GM21447 (cell line): ENCODE measurements around the gene MFSD12.
"Not testable (repeated sequence)": the region's sequence is repeated elsewhere in the genome, so short reads cannot be mapped to it uniquely, and the experiment has no call there.

ENCODE experiments used
- ATAC-seq: cut with Tn5 transposase; IDR thresholded peaks from one replicate; pipeline ENCODE4 v1.9.1; 2021; ENCODE audit not compliant: unreplicated experiment

Gene MFSD12

GRCh38 chr19:3585301-3586126 is 28.1 kb upstream of the MFSD12 start, which contains the start of gene GIPC3:
GIPC3 (plus strand) TSS chr19:3585478; CDS start chr19:3585598, 120 bp downstream.
- ATAC-seq, result no peak

GRCh38 chr19:3584036-3584802 is 26.8 kb upstream of the MFSD12 start:
- ATAC-seq, result not testable (repeated sequence)

- ATAC-seq, result not testable (repeated sequence)
Measured at GRCh38 chr19:3581792-3582191, 24.4 kb upstream of the MFSD12 start.

- ATAC-seq, result no peak
Measured at GRCh38 chr19:3580156-3580934, 23.0 kb upstream of the MFSD12 start.

GRCh38 chr19:3578390-3578789 is 21.0 kb upstream of the MFSD12 start:
- no peak for ATAC-seq

- no peak for ATAC-seq
Measured at GRCh38 chr19:3577723-3578344, 20.4 kb upstream of the MFSD12 start.

GRCh38 chr19:3576696-3577443 is 19.5 kb upstream of the MFSD12 start:
- no peak for ATAC-seq

- ATAC-seq, result no peak
Measured at GRCh38 chr19:3575949-3576673, 18.7 kb upstream of the MFSD12 start.

- no peak for ATAC-seq
Measured at GRCh38 chr19:3575260-3575741, 17.9 kb upstream of the MFSD12 start.

- ATAC-seq, result peak; percentile 35
Measured at GRCh38 chr19:3573858-3574637, 16.7 kb upstream of the MFSD12 start.

GRCh38 chr19:3573162-3573857 is 15.9 kb upstream of the MFSD12 start:
- ATAC-seq, result peak; percentile 11

- peak; percentile 3 for ATAC-seq
Measured at GRCh38 chr19:3572855-3573161, 15.4 kb upstream of the MFSD12 start, which contains the start of gene HMG20B. HMG20B (plus strand) TSS chr19:3572944; CDS start chr19:3573310, 366 bp downstream.

- peak; percentile 91 for ATAC-seq
Measured at GRCh38 chr19:3572132-3572854, 14.9 kb upstream of the MFSD12 start.

GRCh38 chr19:3570606-3571011 is 13.2 kb upstream of the MFSD12 start:
- no peak for ATAC-seq

- ATAC-seq, result not testable (repeated sequence)
Measured at GRCh38 chr19:3570042-3570441, 12.7 kb upstream of the MFSD12 start.

- no peak for ATAC-seq
Measured at GRCh38 chr19:3565139-3565538, 7.8 kb upstream of the MFSD12 start.
